Mesothelial cell of epicardium (in vitro differentiated cells): ENCODE measurements around the gene KLHDC4. TPM values are rescaled to one million over a fixed set of nuclear protein-coding genes. Genes with fewer than 3 reads are reported as not detected.

Experiments used
- DNase-seq, 2 experiments: peaks; one replicate each; pipeline ENCODE4 v3.0.0; 2021; ENCODE audit warnings: low spot score in 2 of 2; ENCODE audit not compliant: unreplicated experiment in 2 of 2
- H3K27ac Mint-ChIP-seq: 2 replicates; pipeline ENCODE4 v1.8.0; 2021; ENCODE audit warnings: mixed read lengths
- H3K27me3 Mint-ChIP-seq: 2 replicates; pipeline ENCODE4 v1.8.0; 2021; ENCODE audit warnings: low read depth, mixed read lengths
- H3K36me3 Mint-ChIP-seq: 2 replicates; pipeline ENCODE4 v1.8.0; 2021; ENCODE audit warnings: mixed read lengths
- H3K4me1 Mint-ChIP-seq: 2 replicates; pipeline ENCODE4 v1.8.0; 2021; ENCODE audit warnings: mixed read lengths
- H3K4me3 Mint-ChIP-seq: 2 replicates; pipeline ENCODE4 v1.8.0; 2021; ENCODE audit warnings: mild to moderate bottlenecking, moderate library complexity, mixed read lengths
- H3K9me3 Mint-ChIP-seq: 2 replicates; pipeline ENCODE4 v1.8.0; 2021; ENCODE audit warnings: mixed read lengths
- CTCF ChIP-seq: fragments of 200-600 bp; sonication (generic); IDR thresholded peaks from one replicate; pipeline ENCODE4 v1.5.0; 2021; ENCODE audit warnings: antibody characterized with exemption; ENCODE audit not compliant: unreplicated experiment
- total RNA-seq: library from RNA; stranded (reverse); gene quantifications from 3 replicates; pipeline ENCODE4 v1.2.1, GENCODE V29; 2021

The KLHDC4 gene
- total RNA-seq, 1 donor from 2014 or later: 52.7 TPM

- no peaks in the 10 kb centered on the region for H3K4me1 Mint-ChIP-seq
- H3K4me3 Mint-ChIP-seq: no peak overlapping the region
- no peaks in the 10 kb centered on the region for H3K9me3 Mint-ChIP-seq
- H3K27ac Mint-ChIP-seq: no peak overlapping the region
- no peaks in the 10 kb centered on the region for H3K27me3 Mint-ChIP-seq
- no peak for DNase-seq
- TF ChIP-seq CTCF: no peak
- H3K36me3 Mint-ChIP-seq: peaks cover 22% of the 10 kb centered on the region
Observed at GRCh38 chr16:87736008-87736382, 29.8 kb downstream of the KLHDC4 start.

GRCh38 chr16:87735270-87736007, 30.3 kb downstream of the KLHDC4 start:
- H3K4me1 Mint-ChIP-seq: no peaks in the 10 kb centered on the region
- H3K27ac Mint-ChIP-seq: no peak overlapping the region
- no peaks in the 10 kb centered on the region for H3K27me3 Mint-ChIP-seq
- H3K4me3 Mint-ChIP-seq: no peak overlapping the region
- H3K36me3 Mint-ChIP-seq: peaks cover 21% of the 10 kb centered on the region
- no peak for DNase-seq
- TF ChIP-seq CTCF: no peak
- no peaks in the 10 kb centered on the region for H3K9me3 Mint-ChIP-seq

GRCh38 chr16:87734644-87735043, 31.1 kb downstream of the KLHDC4 start:
- DNase-seq: no peak
- Mint-ChIP-seq H3K27me3 (no peaks in the 10 kb centered on the region), H3K36me3 (peaks cover 22% of the 10 kb centered on the region), H3K9me3 (no peaks in the 10 kb centered on the region), H3K4me3 (no peak overlapping the region), H3K4me1 (no peaks in the 10 kb centered on the region), H3K27ac (no peak overlapping the region)
- no peak for TF ChIP-seq CTCF

- Mint-ChIP-seq H3K4me3 (no peak overlapping the region), H3K27me3 (no peaks in the 10 kb centered on the region), H3K4me1 (peaks cover 2% of the 10 kb centered on the region), H3K9me3 (no peaks in the 10 kb centered on the region), H3K27ac (no peak overlapping the region), H3K36me3 (peaks cover 27% of the 10 kb centered on the region)
- no peak for DNase-seq
- TF ChIP-seq CTCF: no peak
Observed at GRCh38 chr16:87733190-87733589, 32.6 kb downstream of the KLHDC4 start.

GRCh38 chr16:87731607-87732006, 34.2 kb downstream of the KLHDC4 start:
- no peak overlapping the region for H3K4me3 Mint-ChIP-seq
- H3K36me3 Mint-ChIP-seq: peaks cover 36% of the 10 kb centered on the region
- no peak for TF ChIP-seq CTCF
- H3K4me1 Mint-ChIP-seq: peaks cover 6% of the 10 kb centered on the region
- no peaks in the 10 kb centered on the region for H3K9me3 Mint-ChIP-seq
- no peak for DNase-seq
- no peak overlapping the region for H3K27ac Mint-ChIP-seq
- H3K27me3 Mint-ChIP-seq: no peaks in the 10 kb centered on the region
